C4-2B (cell line): ENCODE results near the gene ZDHHC11B.
"Not testable (repeated sequence)": the region's sequence is repeated elsewhere in the genome, so short reads cannot be mapped to it uniquely, and the experiment has no call there.

ENCODE experiments used
- ZFX ChIP-seq: fragments of 450-650 bp; IDR thresholded peaks from 2 replicates; pipeline ENCODE4 v1.6.1; 2017
- TF ChIP-seq, protein P1 (sequence below): fragments of 450-650 bp; conservative IDR thresholded peaks from 2 replicates; pipeline ENCODE4 v1.5.1; 2017; ENCODE audit warnings: mild to moderate bottlenecking

DNA sequence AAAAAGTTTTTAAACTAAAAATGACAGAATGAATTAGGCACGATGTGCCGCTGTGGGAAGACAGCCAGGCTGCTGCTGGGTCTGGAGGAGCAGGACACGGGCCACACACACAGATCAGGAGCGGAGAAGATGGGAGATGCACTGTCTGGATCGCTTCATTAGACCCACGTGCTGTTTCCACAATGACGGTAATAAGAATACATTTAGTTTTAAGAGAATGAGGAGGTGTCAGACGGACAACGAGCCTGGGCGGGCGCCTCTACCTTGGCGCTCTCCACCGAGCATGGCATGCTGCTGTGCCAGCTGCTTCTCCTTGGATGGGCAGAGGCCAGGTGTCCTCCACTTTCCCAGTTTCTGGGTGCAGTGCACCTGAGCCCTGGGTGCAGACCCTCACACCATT lies 11.6 kb downstream of the ZDHHC11B start:
- TF ChIP-seq, protein P1, sequence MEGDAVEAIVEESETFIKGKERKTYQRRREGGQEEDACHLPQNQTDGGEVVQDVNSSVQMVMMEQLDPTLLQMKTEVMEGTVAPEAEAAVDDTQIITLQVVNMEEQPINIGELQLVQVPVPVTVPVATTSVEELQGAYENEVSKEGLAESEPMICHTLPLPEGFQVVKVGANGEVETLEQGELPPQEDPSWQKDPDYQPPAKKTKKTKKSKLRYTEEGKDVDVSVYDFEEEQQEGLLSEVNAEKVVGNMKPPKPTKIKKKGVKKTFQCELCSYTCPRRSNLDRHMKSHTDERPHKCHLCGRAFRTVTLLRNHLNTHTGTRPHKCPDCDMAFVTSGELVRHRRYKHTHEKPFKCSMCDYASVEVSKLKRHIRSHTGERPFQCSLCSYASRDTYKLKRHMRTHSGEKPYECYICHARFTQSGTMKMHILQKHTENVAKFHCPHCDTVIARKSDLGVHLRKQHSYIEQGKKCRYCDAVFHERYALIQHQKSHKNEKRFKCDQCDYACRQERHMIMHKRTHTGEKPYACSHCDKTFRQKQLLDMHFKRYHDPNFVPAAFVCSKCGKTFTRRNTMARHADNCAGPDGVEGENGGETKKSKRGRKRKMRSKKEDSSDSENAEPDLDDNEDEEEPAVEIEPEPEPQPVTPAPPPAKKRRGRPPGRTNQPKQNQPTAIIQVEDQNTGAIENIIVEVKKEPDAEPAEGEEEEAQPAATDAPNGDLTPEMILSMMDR = not testable (repeated sequence)
- TF ChIP-seq ZFX = not testable (repeated sequence)
